Nephron progenitor cell (in vitro differentiated cells): ENCODE data around the gene PTPRA.

Experiments
- DNase-seq: peaks from one replicate; pipeline ENCODE4 v3.0.0; 2021
- H3K27ac Mint-ChIP-seq: 2 replicates; pipeline ENCODE4 v1.8.0; 2021; ENCODE audit warnings: mild to moderate bottlenecking, moderate library complexity, mixed read lengths
- H3K27me3 Mint-ChIP-seq: 2 replicates; pipeline ENCODE4 v1.8.0; 2021; ENCODE audit warnings: mild to moderate bottlenecking, low read depth, mixed read lengths; ENCODE audit not compliant: poor library complexity
- H3K36me3 Mint-ChIP-seq: 2 replicates; pipeline ENCODE4 v1.8.0; 2021; ENCODE audit warnings: low read depth, mixed read lengths
- H3K4me1 Mint-ChIP-seq: 2 replicates; pipeline ENCODE4 v1.8.0; 2021; ENCODE audit warnings: mixed read lengths
- H3K4me3 Mint-ChIP-seq: 2 replicates; pipeline ENCODE4 v1.8.0; 2021; ENCODE audit warnings: mild to moderate bottlenecking, moderate library complexity, mixed read lengths
- H3K9me3 Mint-ChIP-seq: 2 replicates; pipeline ENCODE4 v1.8.0; 2021; ENCODE audit warnings: mild to moderate bottlenecking, moderate library complexity, mixed read lengths
- TF ChIP-seq, protein P1 (sequence below): fragments of 200-600 bp; sonication (generic); IDR thresholded peaks from 2 replicates; pipeline ENCODE4 v1.5.0; 2021; ENCODE audit warnings: antibody characterized with exemption

The PTPRA gene

DNA sequence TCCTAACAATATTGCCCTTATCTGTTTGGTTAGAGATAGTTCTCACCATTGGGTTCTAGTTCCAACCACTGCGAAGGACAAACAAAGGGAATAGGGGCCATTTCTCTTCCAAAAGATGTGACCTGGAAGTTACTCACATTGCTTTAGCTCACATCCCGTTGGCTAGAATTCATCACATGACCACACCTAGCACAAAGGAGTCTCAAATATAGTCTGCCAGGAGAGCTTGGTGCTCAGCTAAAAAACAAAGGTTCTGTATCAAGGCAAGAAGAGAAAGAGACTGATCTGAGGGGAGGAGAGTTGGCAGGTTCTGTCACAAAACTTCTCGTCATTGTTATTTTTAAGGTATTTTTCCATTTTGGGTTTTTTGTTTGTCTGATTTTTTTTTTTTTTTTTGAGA lies 100.3 kb downstream of the PTPRA start:
- TF ChIP-seq, protein P1, sequence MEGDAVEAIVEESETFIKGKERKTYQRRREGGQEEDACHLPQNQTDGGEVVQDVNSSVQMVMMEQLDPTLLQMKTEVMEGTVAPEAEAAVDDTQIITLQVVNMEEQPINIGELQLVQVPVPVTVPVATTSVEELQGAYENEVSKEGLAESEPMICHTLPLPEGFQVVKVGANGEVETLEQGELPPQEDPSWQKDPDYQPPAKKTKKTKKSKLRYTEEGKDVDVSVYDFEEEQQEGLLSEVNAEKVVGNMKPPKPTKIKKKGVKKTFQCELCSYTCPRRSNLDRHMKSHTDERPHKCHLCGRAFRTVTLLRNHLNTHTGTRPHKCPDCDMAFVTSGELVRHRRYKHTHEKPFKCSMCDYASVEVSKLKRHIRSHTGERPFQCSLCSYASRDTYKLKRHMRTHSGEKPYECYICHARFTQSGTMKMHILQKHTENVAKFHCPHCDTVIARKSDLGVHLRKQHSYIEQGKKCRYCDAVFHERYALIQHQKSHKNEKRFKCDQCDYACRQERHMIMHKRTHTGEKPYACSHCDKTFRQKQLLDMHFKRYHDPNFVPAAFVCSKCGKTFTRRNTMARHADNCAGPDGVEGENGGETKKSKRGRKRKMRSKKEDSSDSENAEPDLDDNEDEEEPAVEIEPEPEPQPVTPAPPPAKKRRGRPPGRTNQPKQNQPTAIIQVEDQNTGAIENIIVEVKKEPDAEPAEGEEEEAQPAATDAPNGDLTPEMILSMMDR, result no peak
- no peak for DNase-seq
- Mint-ChIP-seq H3K36me3 (peaks cover 53% of the 10 kb centered on the region), H3K9me3 (no peaks in the 10 kb centered on the region), H3K4me1 (no peaks in the 10 kb centered on the region), H3K4me3 (no peak overlapping the region), H3K27ac (peak overlapping the region; percentile 47), H3K27me3 (no peaks in the 10 kb centered on the region)

DNA sequence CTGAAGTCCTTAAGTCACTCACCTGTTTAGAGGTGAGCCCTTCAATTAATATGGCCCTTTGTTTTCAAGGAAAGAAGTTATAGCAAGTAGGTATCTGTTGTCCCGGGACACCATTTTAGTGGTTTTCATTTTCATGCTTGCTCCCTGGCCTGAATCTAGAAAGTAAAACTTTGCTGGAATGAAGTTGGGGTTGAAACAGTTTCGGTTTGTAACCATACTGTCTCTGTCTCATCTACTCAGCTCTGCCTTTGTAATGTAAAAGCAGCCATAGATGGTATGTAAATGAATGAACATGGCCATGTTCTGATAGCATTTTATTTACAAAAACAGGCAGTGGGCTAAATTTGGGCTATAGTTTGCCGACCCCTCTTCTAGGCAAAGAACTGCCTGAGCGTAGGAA lies 105.2 kb downstream of the PTPRA start:
- Mint-ChIP-seq H3K36me3 (peaks cover 15% of the 10 kb centered on the region), H3K9me3 (no peaks in the 10 kb centered on the region), H3K4me3 (no peak overlapping the region), H3K27me3 (no peaks in the 10 kb centered on the region), H3K4me1 (no peaks in the 10 kb centered on the region), H3K27ac (no peak overlapping the region)
- TF ChIP-seq, protein P1, result no peak
- DNase-seq, result no peak

DNA sequence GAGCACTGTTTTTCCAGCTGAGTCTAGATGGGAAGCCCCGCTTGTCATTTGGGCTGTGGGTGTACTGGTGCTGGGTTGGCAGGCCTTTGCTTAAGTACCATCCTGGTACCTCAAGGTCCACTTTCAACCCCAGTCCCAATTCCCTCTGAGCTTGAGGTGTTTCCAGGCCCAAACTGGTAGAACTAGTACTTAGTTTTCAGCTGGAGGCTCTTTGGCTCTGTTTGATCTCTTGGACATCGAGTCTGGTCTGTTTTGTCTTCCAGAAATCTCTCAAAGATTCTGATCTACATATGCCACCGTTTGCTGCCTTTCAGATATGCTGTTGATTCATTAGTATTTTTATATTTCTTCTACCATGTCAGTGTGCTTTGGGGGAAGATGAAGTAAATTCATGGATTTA lies 108.4 kb downstream of the PTPRA start:
- Mint-ChIP-seq H3K4me1 (no peaks in the 10 kb centered on the region), H3K36me3 (peaks cover 6% of the 10 kb centered on the region), H3K9me3 (no peaks in the 10 kb centered on the region), H3K4me3 (no peak overlapping the region), H3K27me3 (no peaks in the 10 kb centered on the region), H3K27ac (no peak overlapping the region)
- TF ChIP-seq, protein P1, result no peak
- DNase-seq, result no peak

DNA sequence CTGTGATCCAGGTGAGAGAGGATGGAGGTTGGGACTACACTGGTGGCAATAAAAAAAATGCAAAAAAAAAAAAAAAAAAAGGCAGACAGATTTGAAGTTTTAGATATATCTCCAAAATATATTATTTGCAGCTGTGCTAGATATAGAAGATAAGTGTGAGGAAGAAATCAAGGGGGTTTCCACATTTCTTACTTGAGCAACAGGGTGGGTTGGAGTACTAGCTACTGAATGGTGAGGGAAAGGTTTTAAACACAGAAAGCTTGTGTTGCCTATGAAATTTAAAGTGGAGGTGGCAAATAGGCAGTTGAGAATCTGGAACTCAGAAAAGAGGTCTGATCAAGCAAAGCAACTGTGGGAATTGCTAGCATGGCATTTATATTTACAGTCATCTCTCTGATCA lies 110.2 kb downstream of the PTPRA start:
- H3K27me3 Mint-ChIP-seq, result no peaks in the 10 kb centered on the region
- H3K36me3 Mint-ChIP-seq, result peaks cover 14% of the 10 kb centered on the region
- no peaks in the 10 kb centered on the region for H3K9me3 Mint-ChIP-seq
- no peak for DNase-seq
- TF ChIP-seq, protein P1, result no peak
- H3K4me3 Mint-ChIP-seq, result no peak overlapping the region
- no peaks in the 10 kb centered on the region for H3K4me1 Mint-ChIP-seq
- H3K27ac Mint-ChIP-seq, result no peak overlapping the region

DNA sequence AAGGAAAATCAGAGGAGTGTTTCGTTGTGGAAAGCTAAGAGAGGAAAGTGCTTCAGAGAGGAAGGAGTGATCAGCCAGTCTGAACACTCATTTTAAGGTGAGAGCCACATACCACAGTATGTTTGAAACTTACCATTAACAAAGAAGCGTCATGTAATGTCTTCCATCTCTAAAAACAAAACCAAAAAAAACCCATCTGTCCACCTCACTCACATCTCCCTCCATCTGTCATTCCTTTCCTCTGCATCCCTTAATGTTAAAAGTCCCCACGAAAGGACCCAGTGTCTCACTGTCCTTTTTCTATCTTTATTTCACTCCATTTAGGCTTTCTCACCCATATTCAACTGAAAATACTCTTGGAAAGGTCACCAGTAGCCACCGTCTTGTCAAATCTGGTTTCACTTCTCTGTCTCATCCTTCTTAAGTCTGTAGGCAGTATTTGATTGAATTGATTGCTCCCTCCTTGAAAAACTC lies 110.8 kb downstream of the PTPRA start:
- H3K27ac Mint-ChIP-seq, result no peak overlapping the region
- H3K36me3 Mint-ChIP-seq, result peaks cover 20% of the 10 kb centered on the region
- H3K4me3 Mint-ChIP-seq, result no peak overlapping the region
- H3K27me3 Mint-ChIP-seq, result no peaks in the 10 kb centered on the region
- TF ChIP-seq, protein P1, result no peak
- no peaks in the 10 kb centered on the region for H3K4me1 Mint-ChIP-seq
- DNase-seq, result no peak
- H3K9me3 Mint-ChIP-seq, result no peaks in the 10 kb centered on the region

DNA sequence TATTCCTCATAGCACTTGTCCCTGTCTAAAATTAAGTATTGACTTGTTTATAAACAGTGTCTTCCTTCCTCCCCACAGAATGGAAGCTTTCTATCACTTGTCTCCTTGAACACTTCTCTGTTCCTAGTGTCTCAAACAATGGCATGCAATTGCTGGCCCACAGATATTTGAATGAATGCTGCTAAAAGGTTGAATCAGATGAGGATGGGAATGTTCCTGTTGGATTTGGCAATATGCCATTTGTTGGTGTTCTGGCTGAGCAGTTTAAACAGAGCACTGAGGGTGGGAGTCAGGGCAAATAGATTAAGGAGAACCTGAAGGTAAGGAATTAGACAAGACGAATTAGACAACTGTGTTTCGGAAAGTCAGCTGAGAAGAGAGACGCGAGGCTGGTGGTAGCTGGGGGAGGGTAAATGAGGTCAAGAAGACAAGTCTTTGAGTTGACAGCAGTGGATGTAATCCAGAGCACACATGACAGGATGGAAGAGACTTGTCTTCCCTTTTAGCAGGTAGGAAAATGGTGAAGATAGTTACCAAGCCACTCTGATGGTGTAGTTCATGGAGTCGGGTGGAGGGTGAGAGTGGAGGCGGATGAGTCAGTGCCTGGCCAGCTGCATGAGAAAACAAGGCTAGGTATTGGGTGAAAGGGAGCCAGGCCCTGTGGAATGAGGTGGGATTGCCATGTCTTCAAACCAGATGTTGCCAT lies 111.8 kb downstream of the PTPRA start:
- peaks cover 24% of the 10 kb centered on the region for H3K36me3 Mint-ChIP-seq
- H3K4me3 Mint-ChIP-seq, result no peak overlapping the region
- DNase-seq, result no peak
- no peaks in the 10 kb centered on the region for H3K27me3 Mint-ChIP-seq
- H3K27ac Mint-ChIP-seq, result no peak overlapping the region
- TF ChIP-seq, protein P1, result no peak
- no peaks in the 10 kb centered on the region for H3K4me1 Mint-ChIP-seq
- no peaks in the 10 kb centered on the region for H3K9me3 Mint-ChIP-seq
